Skeletal muscle cell (primary cell): ENCODE measurements around the gene MST1.

Source experiments
- DNase-seq: peaks from one replicate; pipeline ENCODE4 v3.0.0-alpha.2; 2010; ENCODE audit warnings: low read depth
- H3K4me3 ChIP-seq: 2 replicates; pipeline ENCODE4 v1.5.1; 2011; ENCODE audit warnings: low read depth, mild to moderate bottlenecking, control low read depth, low read length, moderate library complexity

Gene MST1

GRCh38 chr3:49646236-49646635, 43.0 kb downstream of the MST1 start:
- DNase-seq, result no peak
- H3K4me3 ChIP-seq, result no peak overlapping the region

- no peak overlapping the region for H3K4me3 ChIP-seq
- DNase-seq, result no peak
These were observed 44.6 kb downstream of the MST1 start for GRCh38 chr3:49644684-49645083.

- no peak overlapping the region for H3K4me3 ChIP-seq
- no peak for DNase-seq
These were observed 46.5 kb downstream of the MST1 start for GRCh38 chr3:49642708-49643145.

GRCh38 chr3:49641921-49642707, 47.2 kb downstream of the MST1 start:
- H3K4me3 ChIP-seq, result no peak overlapping the region
- no peak for DNase-seq

- DNase-seq, result no peak
- no peak overlapping the region for H3K4me3 ChIP-seq
These were observed 48.0 kb downstream of the MST1 start for GRCh38 chr3:49641292-49641691.

- DNase-seq, result no peak
- no peak overlapping the region for H3K4me3 ChIP-seq
These were observed 49.7 kb downstream of the MST1 start for GRCh38 chr3:49639551-49639950.

GRCh38 chr3:49638445-49638844, 50.8 kb downstream of the MST1 start:
- no peak for DNase-seq

GRCh38 chr3:49636883-49637609, 52.2 kb downstream of the MST1 start:
- no peak overlapping the region for H3K4me3 ChIP-seq
- no peak for DNase-seq

More at GRCh38 chr3:49638445-49638844, 50.8 kb downstream of the MST1 start:
- no peak overlapping the region for H3K4me3 ChIP-seq

GRCh38 chr3:49634736-49635135, 54.5 kb downstream of the MST1 start:
- no peak for DNase-seq
- H3K4me3 ChIP-seq, result no peak overlapping the region
